GM21390 (cell line): ENCODE data around the gene TRANK1.
"Not testable (repeated sequence)": the region's sequence is repeated elsewhere in the genome, so short reads cannot be mapped to it uniquely, and the experiment has no call there.

Source experiments
- ATAC-seq: cut with Tn5 transposase; IDR thresholded peaks from one replicate; pipeline ENCODE4 v1.9.1; 2021; ENCODE audit not compliant: unreplicated experiment

Gene TRANK1

GRCh38 chr3:36944641-36945270 lies at the start of gene TRANK1:
Gene TRANK1, minus strand, starts transcription at chr3:36945054. Its CDS starts 245 bp downstream, at chr3:36944809.
- peak; percentile 66 for ATAC-seq

DNA sequence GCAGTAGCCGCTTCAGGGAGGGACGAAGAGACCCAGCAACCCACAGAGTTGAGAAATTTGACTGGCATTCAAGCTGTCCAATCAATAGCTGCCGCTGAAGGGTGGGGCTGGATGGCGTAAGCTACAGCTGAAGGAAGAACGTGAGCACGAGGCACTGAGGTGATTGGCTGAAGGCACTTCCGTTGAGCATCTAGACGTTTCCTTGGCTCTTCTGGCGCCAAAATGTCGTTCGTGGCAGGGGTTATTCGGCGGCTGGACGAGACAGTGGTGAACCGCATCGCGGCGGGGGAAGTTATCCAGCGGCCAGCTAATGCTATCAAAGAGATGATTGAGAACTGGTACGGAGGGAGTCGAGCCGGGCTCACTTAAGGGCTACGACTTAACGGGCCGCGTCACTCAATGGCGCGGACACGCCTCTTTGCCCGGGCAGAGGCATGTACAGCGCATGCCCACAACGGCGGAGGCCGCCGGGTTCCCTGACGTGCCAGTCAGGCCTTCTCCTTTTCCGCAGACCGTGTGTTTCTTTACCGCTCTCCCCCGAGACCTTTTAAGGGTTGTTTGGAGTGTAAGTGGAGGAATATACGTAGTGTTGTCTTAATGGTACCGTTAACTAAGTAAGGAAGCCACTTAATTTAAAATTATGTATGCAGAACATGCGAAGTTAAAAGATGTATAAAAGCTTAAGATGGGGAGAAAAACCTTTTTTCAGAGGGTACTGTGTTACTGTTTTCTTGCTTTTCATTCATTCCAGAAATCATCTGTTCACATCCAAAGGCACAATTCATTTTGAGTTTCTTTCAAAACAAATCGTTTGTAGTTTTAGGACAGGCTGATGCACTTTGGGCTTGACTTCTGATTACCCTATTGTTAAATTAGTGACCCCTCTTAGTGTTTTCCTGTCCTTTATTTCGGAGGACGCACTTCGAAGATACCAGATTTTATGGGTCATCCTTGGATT lies 48.8 kb upstream of the TRANK1 start, which contains the start of gene MLH1:
MLH1 (plus strand) TSS at position 193 of the 958 bp plus-strand sequence; CDS start at position 223, 30 bp downstream.
- ATAC-seq, result peak; percentile 91

- ATAC-seq, result peak; percentile 82
Observed at GRCh38 chr3:36992806-36993325, 48.0 kb upstream of the TRANK1 start, which contains the start of gene EPM2AIP1. Gene EPM2AIP1, minus strand, starts transcription at chr3:36993131. Its CDS starts 54 bp downstream, at chr3:36993077.

DNA sequence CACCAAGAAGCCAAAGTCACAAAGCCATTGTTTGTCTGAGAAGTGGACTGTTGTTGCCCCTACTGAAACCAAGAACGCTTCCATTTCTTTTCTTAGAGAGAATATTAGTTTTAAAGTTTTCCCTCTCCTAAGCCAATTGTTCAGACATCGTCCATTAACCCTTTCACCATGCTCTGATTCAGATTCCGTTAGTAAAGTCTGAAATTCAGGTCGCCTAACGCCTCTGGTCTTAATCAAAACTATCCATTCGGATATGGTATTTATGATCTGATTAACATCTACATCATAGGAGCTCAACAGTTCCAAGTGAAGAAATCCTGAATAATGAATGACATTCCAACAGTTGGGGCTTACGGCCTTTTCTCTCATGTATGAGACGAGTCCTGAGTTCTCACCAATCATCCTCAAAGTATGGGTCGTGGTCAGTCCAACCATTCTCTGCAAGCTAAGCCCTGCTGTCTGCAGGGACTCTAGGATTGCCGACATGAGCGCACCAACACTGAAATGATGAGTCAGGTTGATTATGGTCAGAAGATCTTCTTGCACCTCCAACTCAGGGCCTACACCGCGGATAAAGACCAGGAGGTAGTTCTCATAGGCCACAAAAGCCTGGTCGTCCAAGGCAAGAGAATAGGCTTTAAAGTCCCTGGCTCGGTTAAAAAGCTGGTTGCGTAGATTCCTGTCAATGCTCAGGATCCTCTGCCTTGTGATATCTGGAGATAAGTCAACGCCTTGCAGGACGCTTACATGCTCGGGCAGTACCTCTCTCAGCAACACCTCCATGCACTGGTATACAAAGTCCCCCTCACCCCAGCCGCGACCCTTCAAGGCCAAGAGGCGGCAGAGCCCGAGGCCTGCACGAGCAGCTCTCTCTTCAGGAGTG lies 47.3 kb upstream of the TRANK1 start:
- ATAC-seq, result no peak

DNA sequence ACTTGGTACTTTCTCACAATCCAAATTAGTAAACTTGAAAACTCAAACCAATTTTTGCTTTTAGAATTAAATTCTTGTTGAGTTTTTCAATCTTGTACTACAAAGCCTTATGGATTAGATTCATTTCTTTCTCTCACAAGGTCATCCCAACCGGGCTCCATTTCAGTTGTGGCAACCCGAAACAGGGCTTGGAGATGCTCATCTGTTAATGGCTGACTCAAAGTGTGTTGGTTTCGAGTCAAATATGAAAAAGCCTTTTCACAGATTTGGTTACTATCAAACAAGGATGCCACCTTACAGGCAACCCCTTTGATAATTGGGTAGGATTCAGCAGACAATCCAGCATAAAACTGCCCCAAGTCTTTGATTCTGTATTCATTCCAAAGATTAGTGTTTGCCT lies 46.3 kb upstream of the TRANK1 start:
- ATAC-seq, result no peak

DNA sequence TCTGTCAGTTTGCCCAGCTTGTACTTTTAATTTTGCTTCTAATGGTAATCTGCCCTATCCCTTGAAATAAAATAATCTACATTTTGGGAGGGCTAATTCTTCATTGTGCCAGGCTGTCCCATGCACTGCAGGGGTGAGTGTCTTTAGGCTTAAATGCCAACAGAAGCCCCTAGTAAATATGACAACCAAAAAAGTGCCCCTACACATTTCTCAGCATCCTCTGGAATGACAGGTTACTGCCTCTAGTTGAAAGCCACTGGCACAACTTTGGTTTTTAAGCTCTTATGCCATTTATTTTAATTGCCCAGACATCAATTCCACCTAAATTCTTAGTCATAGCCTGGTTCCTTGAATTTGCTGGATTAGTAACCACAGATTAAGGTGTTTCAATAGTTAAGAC lies 44.7 kb upstream of the TRANK1 start:
- ATAC-seq, result no peak

GRCh38 chr3:36989005-36989404 lies 44.2 kb upstream of the TRANK1 start:
- no peak for ATAC-seq

DNA sequence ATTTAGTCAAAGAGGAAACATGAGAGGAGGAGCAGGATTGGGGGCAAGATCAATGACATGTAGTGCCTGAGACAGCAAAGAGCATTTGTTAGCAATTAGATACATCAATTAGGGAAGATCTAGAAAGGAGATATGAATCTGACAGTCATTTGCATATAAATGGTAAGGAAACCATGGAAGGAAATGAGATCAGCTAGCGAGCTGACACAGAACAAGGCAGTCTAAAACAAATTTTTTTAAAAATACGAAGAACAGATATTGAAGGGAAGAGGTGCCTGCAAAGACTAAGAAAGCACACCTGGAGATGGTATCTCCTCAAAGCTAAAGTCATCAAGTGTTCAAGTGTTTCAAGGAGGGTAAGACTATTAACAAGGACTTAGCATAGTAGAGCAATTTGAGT lies 43.5 kb upstream of the TRANK1 start:
- ATAC-seq, result no peak

- ATAC-seq, result no peak
Observed at GRCh38 chr3:36981006-36981405, 36.2 kb upstream of the TRANK1 start.

DNA sequence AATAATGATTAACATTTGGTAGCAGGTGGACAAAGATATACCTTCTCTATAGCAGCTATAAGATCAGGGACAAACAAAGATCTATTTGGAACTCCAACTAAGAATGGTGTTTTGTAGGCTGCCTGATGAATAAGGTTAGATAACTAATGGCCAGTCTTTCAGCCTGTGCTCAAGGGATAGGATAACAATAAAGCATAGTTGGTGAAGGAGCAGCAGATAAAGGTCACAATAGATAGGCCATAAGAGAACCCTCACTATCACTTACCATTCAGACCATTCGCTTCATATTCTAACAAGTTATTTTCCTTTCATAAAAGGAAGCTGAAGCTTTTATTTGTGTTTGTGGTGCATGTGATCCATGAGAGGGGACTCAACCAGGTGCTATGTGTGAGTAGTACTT lies 28.3 kb upstream of the TRANK1 start:
- ATAC-seq, result no peak

GRCh38 chr3:36972163-36972562 lies 27.3 kb upstream of the TRANK1 start:
- no peak for ATAC-seq

GRCh38 chr3:36969540-36970432 lies 24.9 kb upstream of the TRANK1 start:
- ATAC-seq, result peak; percentile 99

DNA sequence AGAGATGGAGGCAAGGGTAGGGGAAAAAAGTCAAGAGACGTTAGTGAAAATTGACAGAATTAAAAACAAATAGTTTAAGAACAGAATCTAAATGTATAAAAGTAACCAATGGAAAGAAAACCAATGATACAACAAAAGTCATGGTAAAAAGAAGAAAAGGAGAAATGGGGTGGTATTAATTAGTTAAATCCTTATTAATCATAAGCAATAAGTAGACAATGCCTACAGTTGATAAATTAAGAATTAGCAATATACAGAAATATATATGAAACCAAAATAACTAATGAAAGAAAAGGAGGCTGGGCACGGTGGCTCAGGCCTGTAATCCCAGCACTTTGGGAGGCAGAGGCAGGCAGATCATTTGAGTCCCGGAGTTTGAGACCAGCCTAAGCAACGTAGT lies 24.2 kb upstream of the TRANK1 start:
- ATAC-seq, result no peak

- no peak for ATAC-seq
Observed at GRCh38 chr3:36965440-36965839, 20.6 kb upstream of the TRANK1 start.

DNA sequence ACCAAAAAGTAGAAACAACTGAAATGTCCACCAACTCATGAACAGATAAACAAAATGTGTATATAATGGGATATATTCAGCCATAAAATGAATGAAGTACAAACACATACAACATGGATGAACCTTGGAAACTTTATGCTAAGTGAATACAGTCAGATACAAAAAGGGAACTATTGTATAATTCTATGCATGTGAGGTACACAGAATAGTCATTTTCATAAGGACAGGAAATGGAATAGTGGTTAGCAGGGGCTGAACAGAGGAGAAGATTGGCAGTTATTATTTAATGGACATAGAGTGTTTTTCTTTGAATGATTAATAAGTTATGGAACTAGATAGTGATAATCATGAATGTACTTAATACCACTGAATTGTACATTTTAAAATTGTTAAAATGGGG lies 20.0 kb upstream of the TRANK1 start:
- ATAC-seq, result peak; percentile 54

DNA sequence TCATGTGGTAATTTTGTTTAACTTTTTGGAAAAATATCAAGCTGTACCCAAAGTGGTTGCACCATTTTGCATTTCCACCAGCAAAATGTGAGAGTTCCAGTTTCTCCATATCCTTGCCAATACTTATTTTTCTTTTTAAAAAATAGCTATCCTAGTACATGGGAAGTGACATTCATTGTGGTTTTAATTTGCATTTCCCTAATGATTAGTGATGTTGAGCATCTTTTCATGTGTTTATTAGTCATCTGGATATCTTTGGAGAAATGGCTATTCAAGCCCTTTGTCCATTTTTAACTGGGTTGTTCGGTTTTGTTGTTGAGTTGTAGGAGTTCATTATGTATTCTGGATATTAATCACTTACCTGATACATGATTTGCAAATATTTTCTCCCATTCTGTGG lies 19.5 kb upstream of the TRANK1 start:
- no peak for ATAC-seq

DNA sequence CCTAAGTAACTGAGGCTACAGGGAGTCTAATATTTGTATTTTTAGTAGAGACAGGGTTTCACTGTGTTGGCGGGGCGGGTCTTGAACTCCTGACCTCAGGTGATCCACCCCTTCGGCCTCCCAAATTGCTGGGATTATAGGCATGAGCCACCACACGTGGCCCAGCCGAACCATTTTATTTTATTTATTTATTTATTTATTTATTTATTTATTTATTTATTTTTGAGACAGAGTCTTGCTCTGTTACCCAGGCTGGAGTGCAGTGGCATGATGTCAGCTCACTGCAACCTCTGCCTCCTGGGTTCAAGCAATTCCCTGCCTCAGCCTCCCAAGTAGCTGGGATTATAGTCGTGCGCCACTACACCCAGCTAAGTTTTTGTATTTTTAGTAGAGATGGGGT lies 18.2 kb upstream of the TRANK1 start:
- not testable (repeated sequence) for ATAC-seq

DNA sequence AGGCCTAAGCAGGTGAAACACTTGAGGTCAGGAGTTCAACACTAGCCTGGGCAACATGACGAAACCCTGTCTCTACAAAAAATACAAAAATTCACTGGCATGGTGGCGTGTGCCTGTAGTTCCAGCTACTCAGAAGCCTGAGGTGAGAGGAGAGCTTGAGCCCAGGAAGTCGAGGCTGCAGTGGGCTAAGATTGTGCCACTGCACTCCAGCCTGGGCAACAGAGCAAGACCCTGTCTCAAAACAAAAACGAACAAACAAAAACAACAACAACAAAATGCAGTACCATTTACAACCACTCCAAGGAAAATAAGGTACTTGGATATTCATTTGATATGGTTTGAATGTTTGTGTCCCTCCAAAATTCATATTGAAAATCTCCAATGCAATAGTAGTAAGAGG lies 15.6 kb upstream of the TRANK1 start:
- no peak for ATAC-seq

GRCh38 chr3:36959821-36960220 lies 15.0 kb upstream of the TRANK1 start:
- ATAC-seq, result no peak
